Subcutaneous adipose tissue (tissue), 4 donors: ENCODE measurements around the gene C3orf18. TPM values are rescaled to one million over a fixed set of nuclear protein-coding genes. Genes with fewer than 3 reads are reported as not detected.

Source experiments
- CTCF ChIP-seq: fragments of 450-650 bp; IDR thresholded peaks from one replicate; pipeline ENCODE4 v1.5.1; 2016; ENCODE audit warnings: low read depth, mild to moderate bottlenecking, control low read depth, antibody characterized with exemption, moderate library complexity
- total RNA-seq, 4 donors: library from RNA; depleted of rRNA; stranded (reverse); fragments of >200 nt; gene quantifications; one replicate each; pipeline ENCODE4 v1.1.0, GENCODE V29; 2016

The C3orf18 gene
- total RNA-seq, 4 donors from 2014 or later = 8.0 to 10.6 (median 8.9) TPM

- no peak for TF ChIP-seq CTCF
Observed at GRCh38 chr3:50515565-50516439, 51.7 kb downstream of the C3orf18 start.

- no peak for TF ChIP-seq CTCF
Observed at GRCh38 chr3:50512131-50512530, 55.4 kb downstream of the C3orf18 start.

DNA sequence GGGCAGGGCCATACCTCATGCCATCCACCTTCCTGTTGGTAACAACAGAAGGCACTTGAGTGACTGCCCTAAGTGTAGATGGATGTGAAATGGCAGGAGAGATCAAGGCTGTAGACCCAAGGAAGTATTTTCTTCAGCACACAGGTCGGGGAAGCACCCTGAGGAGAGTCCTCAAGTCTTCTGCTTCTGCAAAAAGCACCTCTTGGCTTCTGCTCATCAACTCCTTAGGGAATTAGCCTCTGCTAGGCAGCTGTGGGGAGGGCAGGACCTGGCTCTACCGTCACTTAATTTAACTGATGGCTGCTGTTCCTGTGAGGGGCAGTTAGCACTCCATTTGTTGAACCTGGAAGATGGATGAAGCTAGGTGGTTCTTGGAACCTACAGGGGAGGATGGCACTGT, 57.2 kb downstream of the C3orf18 start:
- no peak for TF ChIP-seq CTCF

- no peak for TF ChIP-seq CTCF
Observed at GRCh38 chr3:50509715-50510114, 57.8 kb downstream of the C3orf18 start.

DNA sequence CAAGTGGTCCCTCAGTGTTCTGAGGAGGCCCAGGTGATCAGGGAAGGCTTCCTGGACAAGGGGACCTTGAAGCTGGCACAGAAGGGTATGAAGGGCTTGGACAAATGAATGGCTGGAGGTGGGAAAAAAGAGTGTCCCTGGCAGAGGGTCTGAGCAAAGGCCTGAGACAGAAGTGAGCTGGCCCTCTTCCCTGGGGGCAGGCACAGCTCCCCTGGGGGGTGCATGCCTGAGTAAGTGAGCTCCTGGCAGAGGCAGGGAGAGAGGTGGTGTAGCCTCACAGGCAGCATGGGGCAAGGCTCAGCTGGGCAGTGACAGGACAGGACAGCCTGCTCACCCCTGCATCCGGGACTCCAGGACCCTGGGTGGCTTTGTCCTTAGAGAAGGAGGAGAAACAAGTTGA, 58.7 kb downstream of the C3orf18 start:
- TF ChIP-seq CTCF = no peak

Other genes starting within 250 kb of the C3orf18 start
- 100 to 1,000 TPM in 2 of 4 donors, 10 to 100 TPM in 2; 54.4 to 207 (median 117) TPM for gene HYAL2, start 245.0 kb downstream of the C3orf18 start, total RNA-seq
- 10 to 100 TPM; 17.8 to 27.5 (median 20.7) TPM for gene TUSC2, start 239.5 kb downstream of the C3orf18 start, total RNA-seq
- 10 to 100 TPM; 37.0 to 62.8 (median 54.1) TPM for gene RASSF1, start 226.9 kb downstream of the C3orf18 start, total RNA-seq
- gene ZMYND10, start 222.0 kb downstream of the C3orf18 start, total RNA-seq = 1 to 10 TPM in 1 of 4 donors, not detected in 3; 1.5 TPM
- 10 to 100 TPM; 14.3 to 18.8 (median 17.5) TPM for gene NPRL2, start 217.0 kb downstream of the C3orf18 start, total RNA-seq
- 10 to 100 TPM; 13.9 to 22.0 (median 18.2) TPM for gene CYB561D2, start 216.9 kb downstream of the C3orf18 start, total RNA-seq
- 10 to 100 TPM; 30.5 to 44.5 (median 41.2) TPM for gene TMEM115, start 208.2 kb downstream of the C3orf18 start, total RNA-seq
- gene CACNA2D2, start 64.1 kb downstream of the C3orf18 start, total RNA-seq = 1 to 10 TPM in 1 of 4 donors, under 1 TPM in 2, not detected in 1; 0.65 to 1.7 (median 0.66) TPM
- 1 to 10 TPM; 5.7 to 7.0 (median 6.1) TPM for gene HEMK1, start 1.8 kb upstream of the C3orf18 start, total RNA-seq
- gene CISH, start 44.0 kb upstream of the C3orf18 start, total RNA-seq = 10 to 100 TPM in 2 of 4 donors, 1 to 10 TPM in 2; 3.5 to 25.9 (median 11.0) TPM
- gene MAPKAPK3, start 49.4 kb upstream of the C3orf18 start, total RNA-seq = 10 to 100 TPM; 25.8 to 57.8 (median 29.2) TPM
- gene DOCK3, start 107.2 kb upstream of the C3orf18 start, total RNA-seq = 1 to 10 TPM in 1 of 4 donors, under 1 TPM in 3; 0.33 to 5.3 (median 0.50) TPM